GM12872 (cell line): ENCODE data around the gene KLHL33.

Experiments
- TF ChIP-seq, protein P1 (sequence below): IDR thresholded peaks from 3 replicates; pipeline ENCODE4 v1.5.1; 2011; ENCODE audit warnings: low read depth, mild to moderate bottlenecking, low read length, moderate library complexity; ENCODE audit not compliant: insufficient read depth

KLHL33 gene

DNA sequence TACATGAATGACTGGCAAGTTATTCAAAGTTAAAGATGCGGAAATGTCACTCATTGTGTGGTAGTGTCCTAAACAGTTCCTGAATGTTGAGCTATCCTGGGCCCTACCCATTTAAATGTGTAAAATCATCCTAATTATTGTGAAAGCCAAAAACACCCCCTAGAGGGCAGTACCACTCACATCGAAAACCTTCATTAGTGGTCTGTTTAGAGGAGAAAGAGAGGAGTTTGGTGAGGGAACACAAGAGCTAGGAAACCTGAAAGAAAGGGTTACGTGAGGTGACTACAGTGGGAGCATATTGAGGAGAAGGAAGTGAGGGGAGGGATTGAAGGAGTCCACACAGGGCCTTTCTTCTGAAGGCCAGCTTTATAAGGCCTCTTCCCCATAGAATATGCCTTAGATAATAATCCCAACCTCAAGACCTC, 20.2 kb downstream of the KLHL33 start:
- TF ChIP-seq, protein P1, sequence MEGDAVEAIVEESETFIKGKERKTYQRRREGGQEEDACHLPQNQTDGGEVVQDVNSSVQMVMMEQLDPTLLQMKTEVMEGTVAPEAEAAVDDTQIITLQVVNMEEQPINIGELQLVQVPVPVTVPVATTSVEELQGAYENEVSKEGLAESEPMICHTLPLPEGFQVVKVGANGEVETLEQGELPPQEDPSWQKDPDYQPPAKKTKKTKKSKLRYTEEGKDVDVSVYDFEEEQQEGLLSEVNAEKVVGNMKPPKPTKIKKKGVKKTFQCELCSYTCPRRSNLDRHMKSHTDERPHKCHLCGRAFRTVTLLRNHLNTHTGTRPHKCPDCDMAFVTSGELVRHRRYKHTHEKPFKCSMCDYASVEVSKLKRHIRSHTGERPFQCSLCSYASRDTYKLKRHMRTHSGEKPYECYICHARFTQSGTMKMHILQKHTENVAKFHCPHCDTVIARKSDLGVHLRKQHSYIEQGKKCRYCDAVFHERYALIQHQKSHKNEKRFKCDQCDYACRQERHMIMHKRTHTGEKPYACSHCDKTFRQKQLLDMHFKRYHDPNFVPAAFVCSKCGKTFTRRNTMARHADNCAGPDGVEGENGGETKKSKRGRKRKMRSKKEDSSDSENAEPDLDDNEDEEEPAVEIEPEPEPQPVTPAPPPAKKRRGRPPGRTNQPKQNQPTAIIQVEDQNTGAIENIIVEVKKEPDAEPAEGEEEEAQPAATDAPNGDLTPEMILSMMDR: peak; percentile 65; the same call in 2 of the 3 replicates

DNA sequence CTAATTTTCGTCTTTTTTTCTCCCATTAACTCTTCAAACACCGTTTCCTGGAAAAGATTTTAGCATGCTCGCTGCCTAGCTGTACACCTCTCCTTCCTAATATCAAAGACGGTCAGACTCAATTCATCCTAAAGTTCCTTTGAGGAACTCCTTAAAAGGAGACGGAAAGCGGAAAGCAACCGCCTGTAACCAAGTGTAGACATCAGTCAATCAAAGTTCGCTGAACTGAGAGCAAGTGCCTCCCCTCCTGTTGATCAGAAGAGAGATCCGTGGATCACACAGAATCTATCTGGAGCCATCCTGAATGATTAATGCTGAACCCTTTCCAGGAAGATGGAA, 22.3 kb downstream of the KLHL33 start:
- TF ChIP-seq, protein P1: no peak

DNA sequence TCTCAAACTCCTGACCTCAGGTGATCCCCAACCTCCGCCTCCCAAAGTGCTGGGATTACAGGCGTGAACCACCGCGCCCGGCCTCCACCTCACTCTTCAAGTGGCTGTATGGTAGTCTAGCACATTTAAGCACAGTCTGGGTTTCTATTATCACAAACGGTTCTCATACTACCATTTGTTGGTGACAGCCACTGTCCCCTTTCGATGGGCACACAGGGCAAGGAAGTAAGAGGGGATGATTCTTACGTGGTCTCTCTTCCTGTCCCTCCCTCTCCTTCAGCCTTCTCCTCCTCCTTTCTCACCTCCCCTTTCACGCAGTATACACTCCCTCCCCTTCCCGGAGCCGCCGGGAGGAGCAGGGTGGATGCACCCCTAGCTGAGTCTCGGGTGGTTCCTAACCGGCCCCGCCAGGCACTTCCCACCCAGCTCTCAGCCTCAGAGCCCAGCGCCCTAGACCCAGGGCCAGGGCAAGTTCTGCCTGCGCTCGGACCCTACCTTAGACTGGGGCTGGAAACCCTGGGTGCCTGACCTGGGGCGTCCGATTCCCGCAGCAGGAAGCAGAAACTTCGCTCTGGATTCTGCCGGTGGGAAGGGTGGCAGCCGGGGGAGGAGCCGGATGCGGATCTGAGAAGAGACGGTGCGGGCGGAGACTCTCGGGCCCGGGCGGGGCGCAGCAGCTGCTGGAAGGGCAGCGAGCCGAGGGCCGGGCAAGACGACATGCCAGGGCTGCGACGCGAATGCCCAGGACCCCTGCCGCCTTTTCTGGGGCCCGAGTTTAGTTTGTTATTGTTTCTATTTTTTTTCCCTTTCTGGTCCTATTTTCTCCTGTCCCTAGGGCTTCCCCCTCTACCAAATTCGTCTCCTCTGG, 22.9 kb downstream of the KLHL33 start, which contains the start of gene TEP1:
Gene TEP1, minus strand, starts transcription at position 626 of the 868 bp plus-strand sequence. CDS start 5,062 bp downstream, outside the sequence.
- TF ChIP-seq, protein P1: no peak

DNA sequence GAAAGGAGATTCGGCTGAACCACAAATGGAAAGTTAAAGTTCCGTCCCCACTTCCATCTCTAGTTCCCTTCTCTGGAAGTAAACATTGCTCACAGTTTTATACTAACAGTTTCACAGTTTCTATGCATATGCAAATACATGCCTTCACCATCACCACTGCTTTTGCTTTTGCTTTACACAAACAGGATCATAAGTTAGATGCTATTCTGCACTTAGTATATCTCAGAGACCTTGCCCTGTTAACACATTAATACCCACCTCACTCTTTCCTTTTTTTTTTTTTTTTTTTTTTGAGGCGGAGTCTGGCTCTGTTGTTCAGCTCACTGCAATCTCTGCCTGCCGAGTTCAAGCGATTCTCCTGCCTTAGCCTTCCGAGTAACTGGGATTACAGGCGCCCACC, 23.6 kb downstream of the KLHL33 start:
- TF ChIP-seq, protein P1: no peak

DNA sequence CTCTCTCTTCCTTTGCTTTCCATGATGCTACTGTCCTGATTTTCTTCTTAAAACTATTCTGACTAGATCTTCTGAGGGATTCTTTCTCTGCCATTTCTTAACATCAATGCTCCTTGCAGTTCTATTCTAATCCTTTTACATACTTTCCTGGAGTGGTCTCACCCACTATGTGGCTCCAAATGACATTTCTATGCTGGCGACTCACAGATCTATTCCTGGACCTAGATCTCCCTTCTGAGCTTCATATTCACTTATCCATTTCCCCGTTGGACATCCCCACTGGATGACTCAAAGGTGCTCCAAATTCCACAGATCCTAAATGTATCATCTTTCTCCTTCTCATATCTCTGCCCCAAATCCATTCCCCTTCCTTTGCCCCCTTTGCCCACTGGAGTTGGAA, 26.7 kb downstream of the KLHL33 start:
- TF ChIP-seq, protein P1: no peak

DNA sequence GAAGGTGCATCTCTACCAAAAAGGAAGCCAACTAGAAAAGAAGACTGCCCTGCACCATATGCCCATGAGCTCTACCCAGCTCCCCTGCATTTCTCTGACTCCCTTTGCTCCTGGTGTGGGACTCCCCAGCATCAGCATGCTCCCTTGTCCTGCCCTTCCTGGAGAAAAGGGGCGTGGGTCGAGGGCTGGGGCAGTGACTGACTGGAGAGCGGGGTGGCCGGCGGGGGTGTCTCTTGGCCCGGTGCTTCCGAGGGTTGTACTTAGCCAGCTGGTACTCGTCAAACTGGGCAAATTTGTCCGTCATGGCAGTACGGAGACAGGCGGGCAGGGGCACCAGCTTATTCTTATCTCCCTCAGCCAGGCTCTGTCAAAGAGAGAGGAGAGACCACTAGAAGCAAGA, 32.4 kb downstream of the KLHL33 start:
- TF ChIP-seq, protein P1: no peak

DNA sequence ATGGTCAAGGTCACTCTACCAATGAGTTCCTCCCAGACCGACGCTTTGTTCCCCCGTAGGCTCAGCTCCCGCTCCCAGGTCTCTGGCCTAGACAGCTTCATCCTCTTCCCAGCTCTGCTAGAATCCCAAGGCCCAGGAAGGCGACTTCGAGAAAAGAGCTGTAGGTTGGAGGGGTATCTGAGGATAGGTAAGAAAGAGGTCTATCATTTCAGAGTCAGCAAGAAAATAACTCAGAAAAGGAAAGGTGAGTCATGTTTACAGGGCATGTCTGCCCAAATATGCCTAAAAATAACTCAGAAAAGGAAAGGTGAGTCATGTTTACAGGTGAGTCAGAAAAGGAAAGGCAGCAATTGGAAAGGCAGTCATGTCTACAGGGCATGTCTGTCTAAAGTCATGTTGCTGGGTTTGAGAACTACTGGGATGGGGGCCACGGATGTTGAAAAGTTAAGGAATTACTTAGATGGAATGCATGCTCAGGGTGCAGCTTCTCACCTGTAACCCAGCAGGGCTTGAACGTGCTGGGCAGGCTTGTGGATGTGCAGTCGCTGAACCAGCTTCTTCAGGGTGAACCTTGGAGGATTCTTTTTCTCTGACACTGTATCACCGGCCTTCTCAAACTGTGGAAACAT, 34.9 kb downstream of the KLHL33 start:
- TF ChIP-seq, protein P1: no peak
